HepG2 (cell line): ENCODE data around the gene CA11. TPM values are rescaled to one million over a fixed set of nuclear protein-coding genes. Genes with fewer than 3 reads are reported as not detected.

Source experiments
- ARID2 ChIP-seq: sonication (generic); formaldehyde crosslinking; IDR thresholded peaks from 2 replicates; pipeline ENCODE4 v1.8.1; 2022; ENCODE audit warnings: mild to moderate bottlenecking, missing genetic modification reagents, borderline replicate concordance
- ASH2L ChIP-seq: fragments of 300-600, 200-600 bp; sonication (generic); IDR thresholded peaks from 2 replicates; pipeline ENCODE4 v1.7.0; 2017; ENCODE audit warnings: low read depth, mild to moderate bottlenecking, moderate library complexity, mixed read lengths, low read length; ENCODE audit not compliant: insufficient read length
- BATF2 ChIP-seq: sonication (generic); formaldehyde crosslinking; IDR thresholded peaks from 2 replicates; pipeline ENCODE4 v1.8.0; 2022; ENCODE audit warnings: mild to moderate bottlenecking, missing genetic modification reagents, moderate library complexity
- BRCA1 ChIP-seq: sonication (generic); formaldehyde crosslinking; IDR thresholded peaks from 2 replicates; pipeline ENCODE4 v1.4.0; 2020; ENCODE audit warnings: missing genetic modification reagents
- CHD4 ChIP-seq: fragments of 200-600 bp; sonication (generic); IDR thresholded peaks from 2 replicates; pipeline ENCODE4 v1.7.0; 2017; ENCODE audit warnings: mild to moderate bottlenecking, low read length, borderline replicate concordance
- GATA4 ChIP-seq: sonication (generic); IDR thresholded peaks from 2 replicates; pipeline ENCODE4 v1.6.1; 2016; ENCODE audit warnings: antibody characterized with exemption, low read depth, borderline replicate concordance
- GLMP ChIP-seq: sonication (generic); formaldehyde crosslinking; IDR thresholded peaks from 2 replicates; pipeline ENCODE4 v1.9.0; 2021; ENCODE audit warnings: missing genetic modification reagents, mild to moderate bottlenecking, borderline replicate concordance
- HNRNPUL1 ChIP-seq: fragments of 200-400 bp; formaldehyde crosslinking; IDR thresholded peaks from 2 replicates; pipeline ENCODE4 v1.6.1; 2017; ENCODE audit warnings: low read depth, mild to moderate bottlenecking, low read length, moderate library complexity
- MTA1 ChIP-seq: sonication (generic); formaldehyde crosslinking; IDR thresholded peaks from 2 replicates; pipeline ENCODE4 v1.4.0; 2020; ENCODE audit warnings: missing genetic modification reagents, mild to moderate bottlenecking, borderline replicate concordance
- NPAS2 ChIP-seq: sonication (generic); formaldehyde crosslinking; IDR thresholded peaks from 2 replicates; pipeline ENCODE4 v1.8.0; 2022; ENCODE audit warnings: mild to moderate bottlenecking, missing genetic modification reagents, borderline replicate concordance
- THAP9 ChIP-seq: sonication (generic); formaldehyde crosslinking; IDR thresholded peaks from 2 replicates; pipeline ENCODE4; 2020; ENCODE audit warnings: missing genetic modification reagents, mild to moderate bottlenecking, borderline replicate concordance
- ZNF251 ChIP-seq: sonication (generic); formaldehyde crosslinking; IDR thresholded peaks from 2 replicates; pipeline ENCODE4 v1.9.0; 2021; ENCODE audit warnings: mild to moderate bottlenecking, missing genetic modification reagents
- ZNF576 ChIP-seq: sonication (generic); formaldehyde crosslinking; IDR thresholded peaks from 2 replicates; pipeline ENCODE4 v1.4.0; 2020; ENCODE audit warnings: mild to moderate bottlenecking, missing genetic modification reagents
- ZNF687 ChIP-seq: sonication (generic); formaldehyde crosslinking; IDR thresholded peaks from 2 replicates; pipeline ENCODE4 v1.5.1; 2020; ENCODE audit warnings: mild to moderate bottlenecking, missing genetic modification reagents, moderate library complexity
- ZNF772 ChIP-seq: sonication (generic); formaldehyde crosslinking; IDR thresholded peaks from 2 replicates; pipeline ENCODE4 v1.5.0; 2020; ENCODE audit warnings: mild to moderate bottlenecking, missing genetic modification reagents
- ZUFSP ChIP-seq: sonication (generic); formaldehyde crosslinking; IDR thresholded peaks from 2 replicates; pipeline ENCODE4 v1.9.0; 2021; ENCODE audit warnings: missing genetic modification reagents, mild to moderate bottlenecking, borderline replicate concordance
- polyA plus RNA-seq, 8 experiments: library from polyadenylated mRNA; depleted of rRNA in 3 of 8; stranded (reverse) in 7 of 8; unstranded in 1 of 8; fragments of >200 nt; fragmentation: Illumina TruSeq in 4 of 8; extraction: Trizol in 4 of 8; gene quantifications; 2 replicates each; pipeline versions ENCODE4 v1.2.1 to v1.2.3, GENCODE V29; 2011 to 2016; ENCODE audit warnings: low read depth in 4 of 8, missing spikeins in 1 of 8, mixed read lengths in 1 of 8; ENCODE audit not compliant: insufficient read depth in 1 of 8
- total RNA-seq, 5 experiments: library from RNA; depleted of rRNA; stranded (reverse); fragments of >200 nt; fragmentation: Illumina TruSeq; extraction: Trizol; gene quantifications; 2 replicates each; pipeline ENCODE4 v1.2.3, GENCODE V29; 2016; ENCODE audit warnings: low read depth in 1 of 5

CA11 gene
- total and polyA plus RNA-seq, 2 of the 13 experiments (the other 11 are each of a cell fraction or from before 2014, with no cell fraction given): 0.41 to 0.58 TPM

GRCh38 chr19:48637948-48638830, 7.8 kb downstream of the CA11 start (continued):
- TF ChIP-seq THAP9: no peak
- no peak for TF ChIP-seq ARID2 (CRISPR knock-in tag)
- no peak for TF ChIP-seq ASH2L
- TF ChIP-seq GLMP (CRISPR knock-in tag): no peak
- TF ChIP-seq BATF2 (CRISPR knock-in tag): peak; percentile 22; the same call in 1 of the 2 replicates
- TF ChIP-seq GATA4: no peak
- TF ChIP-seq ZNF772 (CRISPR knock-in tag): no peak
- peak; percentile 86; the same call in 1 of the 2 replicates for TF ChIP-seq CHD4
- no peak for TF ChIP-seq ZUFSP (CRISPR knock-in tag)
- TF ChIP-seq ZNF687: no peak
- TF ChIP-seq BRCA1 (CRISPR knock-in tag): no peak
- no peak; the same call in 1 of the 2 replicates for TF ChIP-seq NPAS2 (CRISPR knock-in tag)
- TF ChIP-seq ZNF576 (CRISPR knock-in tag): no peak
- no peak for TF ChIP-seq ZNF251 (CRISPR knock-in tag)
- TF ChIP-seq HNRNPUL1: no peak
- no peak for TF ChIP-seq MTA1 (CRISPR knock-in tag)
